IMR-90 (cell line): ENCODE results near the gene BSPRY. TPM values are rescaled to one million over a fixed set of nuclear protein-coding genes. Genes with fewer than 3 reads are reported as not detected.

Experiments used
- ATAC-seq: fragments of 200-7000 bp; cut with Tn5 transposase; 2 replicates; pipeline ENCODE4 v1.9.1; 2020; ENCODE audit warnings: low read depth, mild to moderate bottlenecking, moderate library complexity
- BruUV-seq: library from RNA; stranded (reverse); fragments of 400-500 nt; replicated peaks from 2 replicates; lab custom pipeline; 2021; lab: Mats Ljungman, UMichigan
- CTCF ChIA-PET: fragments of 300-600 bp; formaldehyde crosslinking; extraction: SDS; loops from one replicate; lab custom pipeline; 2021; ENCODE audit warnings: antibody characterized with exemption; lab: Yijun Ruan, JAX
- POLR2A ChIA-PET: fragments of 300-600 bp; sonication (Branson Sonifier 250); formaldehyde crosslinking; loops from one replicate; lab custom pipeline; 2022; ENCODE audit warnings: antibody characterized with exemption; ENCODE audit not compliant: unreplicated experiment; lab: Charles Lee
- DNase-seq: peaks from one replicate; pipeline ENCODE4 v3.0.0; 2013
- H2AFZ ChIP-seq: replicated peaks from 2 replicates; pipeline ENCODE3; 2013; ENCODE audit warnings: low read length, mild to moderate bottlenecking; ENCODE audit not compliant: poor library complexity
- H2AK5ac ChIP-seq: 2 replicates; pipeline ENCODE4 v1.6.1; 2013; ENCODE audit warnings: low read depth, low read length, inconsistent platforms
- H2AK9ac ChIP-seq: replicated peaks from 2 replicates; pipeline ENCODE3; 2013; ENCODE audit warnings: mild to moderate bottlenecking, low read depth, low read length, moderate library complexity; ENCODE audit not compliant: poor library complexity
- H2BK120ac ChIP-seq: 2 replicates; pipeline ENCODE4 v1.6.1; 2013; ENCODE audit warnings: low read depth, low read length, inconsistent platforms
- H2BK15ac ChIP-seq: 3 replicates; pipeline ENCODE4 v1.6.1; 2013; ENCODE audit warnings: low read depth, low read length, inconsistent platforms
- H2BK20ac ChIP-seq: 2 replicates; pipeline ENCODE4 v1.6.1; 2013; ENCODE audit warnings: low read depth, mild to moderate bottlenecking, inconsistent platforms, low read length, moderate library complexity
- H2BK5ac ChIP-seq: 2 replicates; pipeline ENCODE4 v1.6.1; 2013; ENCODE audit warnings: mild to moderate bottlenecking, low read depth, low read length, inconsistent platforms; ENCODE audit not compliant: poor library complexity, severe bottlenecking
- H3K14ac ChIP-seq: replicated peaks from 2 replicates; pipeline ENCODE4 v1.6.1; 2013; ENCODE audit warnings: low read depth, low read length, inconsistent platforms
- H3K18ac ChIP-seq: 2 replicates; pipeline ENCODE4 v1.6.1; 2013; ENCODE audit warnings: low read depth, low read length, control low read depth
- H3K23ac ChIP-seq: 2 replicates; pipeline ENCODE4 v1.6.1; 2013; ENCODE audit warnings: low read depth, low read length, inconsistent platforms
- H3K27ac ChIP-seq: 2 replicates; pipeline ENCODE4 v1.5.1; 2013; ENCODE audit warnings: mild to moderate bottlenecking, control low read depth, low read length; ENCODE audit not compliant: insufficient read depth
- H3K27me3 ChIP-seq: 2 replicates; pipeline ENCODE4 v1.6.1; 2013; ENCODE audit warnings: low read length; ENCODE audit not compliant: control insufficient read depth, insufficient read depth
- H3K36me3 ChIP-seq: 2 replicates; pipeline ENCODE4 v1.6.1; 2013; ENCODE audit warnings: low read length, mixed read lengths; ENCODE audit not compliant: control insufficient read depth, insufficient read depth
- H3K4ac ChIP-seq: 2 replicates; pipeline ENCODE4 v1.6.1; 2013; ENCODE audit warnings: low read depth, low read length, inconsistent platforms
- H3K4me1 ChIP-seq: 2 replicates; pipeline ENCODE4 v1.6.1; 2013; ENCODE audit warnings: low read length, mixed read lengths; ENCODE audit not compliant: control insufficient read depth, insufficient read depth
- H3K4me2 ChIP-seq: 2 replicates; pipeline ENCODE4 v1.6.1; 2013; ENCODE audit warnings: low read depth, mild to moderate bottlenecking, control low read depth, low read length, moderate library complexity
- H3K4me3 ChIP-seq: 2 replicates; pipeline ENCODE4 v1.5.1; 2013; ENCODE audit warnings: low read depth, mild to moderate bottlenecking, control low read depth, low read length, moderate library complexity; ENCODE audit not compliant: insufficient read depth
- H3K56ac ChIP-seq: 2 replicates; pipeline ENCODE4 v1.6.1; 2013; ENCODE audit warnings: low read length, inconsistent platforms; ENCODE audit not compliant: insufficient read depth; ENCODE audit errors: extremely low read depth
- H3K79me1 ChIP-seq, 2 experiments: 2 replicates each; pipeline ENCODE4 v1.6.1; 2013; ENCODE audit warnings: low read length in 2 of 2, inconsistent platforms in 1 of 2, low read depth in 1 of 2
- H3K9ac ChIP-seq: 2 replicates; pipeline ENCODE4 v1.6.1; 2013; ENCODE audit warnings: low read depth, low read length, control low read depth
- H3K9me1 ChIP-seq: 2 replicates; pipeline ENCODE4 v1.6.1; 2013; ENCODE audit warnings: low read length, inconsistent platforms; ENCODE audit not compliant: insufficient read depth
- H3K9me3 ChIP-seq: 2 replicates; pipeline ENCODE4 v1.6.1; 2013; ENCODE audit warnings: low read length; ENCODE audit not compliant: control insufficient read depth, insufficient read depth
- H4K20me1 ChIP-seq: 2 replicates; pipeline ENCODE4 v1.6.1; 2013; ENCODE audit warnings: low read length, inconsistent platforms; ENCODE audit not compliant: insufficient read depth
- H4K5ac ChIP-seq: 2 replicates; pipeline ENCODE4 v1.6.1; 2013; ENCODE audit warnings: mild to moderate bottlenecking, low read depth, low read length, control low read depth
- H4K8ac ChIP-seq, 2 experiments: 2 replicates each; pipeline ENCODE4 v1.6.1; 2013; ENCODE audit warnings: low read depth in 2 of 2, low read length in 2 of 2, control low read depth in 1 of 2, inconsistent platforms in 1 of 2
- H4K91ac ChIP-seq: 2 replicates; pipeline ENCODE4 v1.6.1; 2013; ENCODE audit warnings: low read depth, low read length, inconsistent platforms; ENCODE audit not compliant: insufficient read depth
- CTCF ChIP-seq: conservative IDR thresholded peaks from 2 replicates; pipeline ENCODE4 v1.5.1; 2012; ENCODE audit warnings: mild to moderate bottlenecking, low read depth, low read length, improper control_type of control experiment
- POLR2A ChIP-seq: IDR thresholded peaks from 2 replicates; pipeline ENCODE4 v1.6.1; 2012; ENCODE audit warnings: mild to moderate bottlenecking, low read depth, low read length
- USF2 ChIP-seq: fragments of 150-350 bp; IDR thresholded peaks from 2 replicates; pipeline ENCODE4 v1.6.1; 2017; ENCODE audit warnings: mild to moderate bottlenecking, antibody characterized with exemption, low read length, low read depth
- WGBS, 2 experiments: methylation state at CpG; one replicate each; pipeline versions ENCODE4 v1.1.5 to v1.1.7; 2013; ENCODE audit warnings: missing lambda C conversion rate in 2 of 2; ENCODE audit not compliant: insufficient read length in 1 of 2; ENCODE audit errors: extremely low coverage in 2 of 2; 5-methylcytosine and 5-hydroxymethylcytosine counted together
- dilution Hi-C: fragments of 300-500 bp; cut with HindIII; formaldehyde crosslinking; loops from one replicate; pipeline ENCODE4 v1.14.3; 2018; ENCODE audit warnings: low sequenced_read_pairs; ENCODE audit not compliant: unreplicated experiment
- in situ Hi-C: fragments of 300-500 bp; cut with MboI; formaldehyde crosslinking; loops from 3 replicates; pipeline ENCODE4 v1.14.3; 2019; ENCODE audit warnings: low sequenced_read_pairs, inconsistent platforms, mixed read lengths
- intact Hi-C: fragments of 100-400 bp; cut with micrococcal nuclease; formaldehyde crosslinking; loops from 2 replicates; pipeline ENCODE4 v1.10.0; 2022
- polyA plus RNA-seq, 3 experiments: library from polyadenylated mRNA; depleted of rRNA; stranded (reverse); fragments of >200 nt; gene quantifications; 2 replicates each; pipeline ENCODE4 v1.2.3, GENCODE V29; 2012; ENCODE audit warnings: low replicate concordance in 1 of 3
- total RNA-seq: library from RNA; depleted of rRNA; stranded (reverse); fragments of >200 nt; gene quantifications from 2 replicates; pipeline ENCODE4 v1.2.3, GENCODE V29; 2012

The BSPRY gene
- total and polyA plus RNA-seq, 2 of the 4 experiments (the other 2 are of a cell fraction): not detected

GRCh38 chr9:113317777-113318176 is 31.6 kb upstream of the BSPRY start:
- Histone ChIP-seq H3K4me2 (no peak overlapping the region), H3K18ac (no peak overlapping the region), H4K91ac (no peak overlapping the region), H3K79me1 (no peaks in the 10 kb centered on the region), H2BK120ac (no peak overlapping the region), H3K36me3 (no peaks in the 10 kb centered on the region), H3K9me1 (no peaks in the 10 kb centered on the region), H3K56ac (no peak overlapping the region), H3K4me1 (no peaks in the 10 kb centered on the region), H2BK20ac (no peak overlapping the region), H2AFZ (no peak overlapping the region), H3K27ac (no peak overlapping the region), H3K23ac (no peak overlapping the region), H3K4me3 (no peak overlapping the region), H2BK15ac (no peak overlapping the region), H2BK5ac (no peak overlapping the region), H3K9ac (no peak overlapping the region), H4K5ac (no peak overlapping the region), H3K14ac (no peak overlapping the region), H4K20me1 (no peaks in the 10 kb centered on the region), H2AK5ac (no peak overlapping the region), H3K9me3 (peaks cover 2% of the 10 kb centered on the region; the same call in 1 of the 2 replicates), H3K27me3 (peaks cover 16% of the 10 kb centered on the region), H3K4ac (no peak overlapping the region), H2AK9ac (no peak overlapping the region), H4K8ac (no peak overlapping the region)
- POLR2A ChIA-PET: no interaction called here
- peak; percentile 46; the same call in 1 of the 2 replicates for ATAC-seq
- WGBS, 2 experiments: no CpG with 5 or more reads among the region's 2 CpGs
- CTCF ChIA-PET: interaction anchor here (0.6 kb wide), 1 partner anchor 303 kb away, joined by 3 read pairs; no protein-coding TSS in a partner anchor
- intact Hi-C loops (no loop called here), in situ Hi-C loops (no loop called here), dilution Hi-C loops (no loop called here)
- DNase-seq: no peak
- TF ChIP-seq POLR2A (no peak), USF2 (no peak), CTCF (peak; percentile 21; the same call in 1 of the 2 replicates)
- no TSS peak for BruUV-seq
